HG02759 (cell line): Measurements from ENCODE around the gene TNPO3.

Experiments
- ATAC-seq: cut with Tn5 transposase; IDR thresholded peaks from one replicate; pipeline ENCODE4 v1.9.1; 2021; ENCODE audit warnings: mild to moderate bottlenecking, moderate library complexity; ENCODE audit not compliant: unreplicated experiment

The TNPO3 gene

DNA sequence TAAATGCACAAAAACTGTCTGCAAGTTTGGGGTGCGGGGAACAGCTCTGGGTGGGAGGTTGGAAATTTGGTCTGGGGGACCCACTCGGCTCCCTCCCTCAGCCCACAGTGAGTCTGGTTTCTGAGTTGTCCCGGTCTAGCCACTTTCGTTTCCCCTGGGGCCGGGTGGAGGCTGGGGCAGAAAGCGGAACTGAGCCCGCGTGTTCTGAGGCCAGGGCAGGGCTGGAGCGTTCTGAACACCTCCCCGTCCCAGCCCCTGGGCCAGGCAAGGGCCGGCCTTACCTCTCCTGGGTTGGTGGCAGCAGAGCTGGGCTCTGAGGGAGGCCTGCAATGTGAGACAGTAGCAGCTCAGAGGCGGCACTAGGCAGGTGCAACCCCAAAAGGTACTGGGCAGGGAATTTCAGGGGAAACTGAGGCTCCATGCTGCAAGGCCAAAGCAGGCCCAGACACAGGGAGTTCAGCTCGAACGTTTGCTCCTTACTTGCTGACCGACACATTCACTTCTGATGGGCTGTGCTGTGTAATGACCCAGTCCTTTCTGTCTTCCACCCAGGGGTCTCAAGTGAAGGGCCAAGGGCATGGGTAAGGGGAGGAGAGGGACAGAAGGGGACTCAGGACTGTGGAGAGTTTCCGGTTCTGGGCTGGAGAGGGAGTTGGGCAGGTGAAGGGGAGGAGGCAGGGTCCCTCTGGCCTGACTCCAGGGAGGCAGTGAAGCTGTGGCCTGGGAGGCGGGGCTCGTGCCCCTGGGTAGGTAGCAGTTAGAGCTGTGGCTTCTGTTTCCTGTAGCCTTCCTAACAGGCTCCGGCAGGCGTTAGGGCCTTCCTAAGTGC, 114.2 kb downstream of the TNPO3 start:
- peak; percentile 61 for ATAC-seq

DNA sequence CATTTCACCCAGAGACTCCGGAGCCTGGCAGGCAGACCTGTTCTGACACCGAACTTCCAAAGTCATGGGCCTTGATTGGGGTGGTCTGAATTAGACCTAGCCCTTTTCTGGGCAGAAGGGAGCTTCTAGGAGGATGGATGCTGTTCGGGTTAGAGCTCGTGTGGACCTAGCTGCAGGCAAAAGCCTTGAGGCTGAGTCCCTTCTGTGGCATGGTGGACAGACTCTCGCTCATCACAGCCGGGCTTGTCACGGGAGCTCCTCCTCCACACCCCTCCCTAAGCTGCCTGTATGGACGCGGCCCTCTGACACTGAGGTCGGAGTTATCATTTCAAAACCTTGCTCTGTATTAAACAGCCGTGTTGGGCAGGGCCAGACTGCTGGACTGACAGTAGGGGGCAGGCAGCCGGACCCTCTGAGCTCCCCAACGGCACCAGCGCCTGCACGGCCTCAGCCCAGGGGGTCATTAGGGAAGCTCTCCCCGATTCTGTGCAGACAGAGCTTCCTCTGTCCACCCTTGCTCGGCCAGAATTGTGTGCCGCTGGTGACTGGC, 115.0 kb downstream of the TNPO3 start:
- ATAC-seq = peak; percentile 15

DNA sequence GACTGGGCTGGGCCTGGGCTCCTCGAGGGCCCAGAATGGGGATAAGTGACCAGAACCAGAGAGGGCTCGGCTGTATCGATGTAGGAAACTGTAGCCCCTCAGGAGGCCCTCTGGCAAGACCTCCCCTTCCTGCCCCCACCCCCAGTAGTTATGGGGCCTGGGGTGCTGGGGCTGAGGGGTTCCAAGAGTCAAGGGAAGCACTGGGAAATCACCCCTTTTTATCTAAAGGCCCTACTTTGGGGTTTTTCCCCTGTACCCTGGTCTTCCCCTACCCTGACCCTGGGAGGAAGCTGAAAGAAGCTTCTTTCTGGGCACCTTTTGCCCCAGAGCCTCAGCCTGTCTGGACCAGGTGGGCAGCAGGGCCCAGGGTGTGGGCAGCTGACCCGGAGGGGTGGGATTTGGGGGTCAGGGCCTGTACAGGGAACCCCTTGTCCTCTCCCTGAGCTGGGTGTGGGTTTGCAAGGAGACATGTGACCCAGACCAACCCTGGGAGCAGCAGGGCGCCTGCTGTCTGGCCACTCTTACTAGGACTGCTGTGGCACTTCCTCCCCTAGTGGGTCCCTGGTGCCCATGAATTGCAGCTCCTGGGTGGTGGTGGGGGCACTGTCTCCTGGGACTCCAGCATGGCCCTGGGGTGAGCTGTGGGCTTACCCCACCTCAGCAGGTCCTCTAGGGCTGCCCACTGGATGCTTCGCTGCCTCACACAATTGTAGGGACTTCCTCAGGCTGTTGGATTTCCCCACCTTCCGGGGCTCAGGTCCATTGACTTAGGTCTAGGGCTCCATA, 115.6 kb downstream of the TNPO3 start:
- ATAC-seq = peak; percentile 20

DNA sequence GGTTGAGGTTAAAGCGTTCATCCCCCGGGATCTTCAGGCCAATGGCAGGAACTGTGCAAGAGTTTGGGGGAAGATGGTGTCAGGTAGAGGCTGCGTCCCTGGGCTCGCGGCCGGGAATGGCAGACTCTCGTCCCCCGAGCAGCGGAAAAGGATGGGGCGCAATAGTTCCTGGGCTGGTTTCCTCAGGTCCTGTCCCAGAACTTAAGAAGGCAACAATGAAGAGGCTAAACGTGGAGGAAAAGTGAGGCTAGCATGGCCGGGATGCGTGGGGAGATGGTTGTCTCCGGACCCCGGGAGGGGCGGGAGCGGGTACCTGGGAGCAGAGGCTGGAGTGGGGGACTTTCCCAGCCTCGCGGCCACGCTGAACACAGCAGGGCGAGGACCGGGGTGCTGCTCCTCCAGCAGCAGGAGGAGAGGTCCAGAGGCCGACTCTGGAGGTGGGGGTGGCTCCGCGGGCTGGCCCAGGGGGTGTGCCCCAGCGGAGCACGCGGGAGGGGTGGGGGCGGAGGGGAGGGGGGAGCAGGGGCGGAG, 116.3 kb downstream of the TNPO3 start:
- ATAC-seq = peak; percentile 13

DNA sequence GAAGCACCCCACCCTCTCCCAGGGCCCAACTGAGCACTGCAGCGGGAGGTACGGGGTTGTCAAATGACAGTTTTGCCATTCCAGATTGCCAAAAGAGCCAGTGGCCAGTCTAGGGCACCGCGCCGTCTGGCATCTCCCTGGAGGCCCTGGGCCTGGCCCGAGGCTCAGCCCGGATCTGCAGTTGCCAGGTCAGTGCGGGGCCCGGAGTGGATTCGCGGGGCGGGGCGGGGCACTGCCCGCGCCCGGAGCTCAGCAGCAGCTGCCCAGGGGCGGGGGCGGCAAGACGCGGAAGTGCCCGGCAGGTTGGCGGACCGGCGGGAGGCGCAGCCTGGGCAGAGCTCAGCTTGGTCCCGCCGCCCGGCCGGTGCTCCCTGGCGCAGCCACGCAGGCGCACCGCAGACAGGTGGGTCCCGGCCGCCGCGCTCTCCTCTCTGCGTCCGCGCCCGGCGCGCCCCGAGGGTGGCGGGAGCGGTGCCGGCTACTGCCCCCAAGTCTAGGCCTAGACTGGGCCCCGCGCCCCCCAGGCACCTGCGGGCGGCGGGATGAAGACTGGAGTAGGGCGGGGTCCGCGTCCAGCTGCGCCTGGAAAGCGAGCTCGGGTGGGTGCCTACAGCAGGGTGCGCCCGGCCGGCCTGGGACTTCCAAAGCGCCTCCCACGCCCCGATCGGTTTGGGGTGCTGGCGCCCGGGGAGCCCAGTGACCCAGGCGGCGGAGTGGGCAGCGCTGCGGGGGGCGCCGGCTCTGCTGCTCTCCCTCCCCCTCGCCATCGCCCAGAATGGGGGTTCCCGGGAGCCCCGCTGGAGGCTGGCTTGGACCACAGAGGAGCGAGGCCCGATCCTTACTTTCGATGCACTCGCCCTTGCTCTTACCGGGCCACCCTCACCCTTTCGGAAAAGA, 117.0 kb downstream of the TNPO3 start, which contains the start of gene IRF5:
Gene IRF5, plus strand, starts transcription at position 281 of the 897 bp plus-strand sequence. CDS start 4,155 bp downstream, outside the sequence.
- ATAC-seq = peak; percentile 14

DNA sequence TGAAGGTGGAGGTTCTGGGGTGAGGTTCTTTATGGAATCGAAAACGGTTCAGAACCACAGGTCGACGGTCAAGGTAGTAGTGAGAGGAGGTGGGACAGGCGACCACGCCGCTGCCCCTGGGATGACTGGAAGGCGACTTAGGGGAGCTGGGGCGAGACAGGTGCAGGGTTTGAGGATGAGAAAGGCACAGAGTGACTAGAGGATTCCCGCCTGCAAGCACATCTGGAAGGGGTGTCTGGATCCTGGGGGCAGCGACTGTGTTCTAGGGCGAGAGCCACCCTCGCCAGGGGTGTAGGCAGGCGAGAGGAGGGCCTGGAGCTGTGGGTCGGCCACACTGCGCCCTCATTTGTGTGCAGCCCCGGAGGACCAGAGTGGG, 117.7 kb downstream of the TNPO3 start:
- peak; percentile 1 for ATAC-seq

DNA sequence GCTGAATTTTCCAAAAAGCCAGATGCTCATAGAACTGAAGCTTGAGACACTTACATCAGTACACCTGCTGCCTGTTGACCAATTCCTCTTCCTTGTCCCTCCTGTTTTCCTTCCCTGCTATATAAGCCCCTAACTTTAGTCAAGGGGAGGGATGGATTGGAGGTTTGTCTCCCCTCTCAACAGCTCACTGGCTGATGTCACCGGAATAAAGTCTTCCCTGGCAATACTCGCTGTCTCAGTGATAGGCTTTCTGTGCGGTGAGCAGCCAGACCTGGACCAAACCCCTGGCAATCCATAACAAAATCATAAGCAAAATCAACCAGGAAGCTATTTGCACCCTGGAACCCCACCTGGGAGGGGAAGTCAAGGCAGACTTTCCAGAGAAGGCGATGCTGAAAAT, 118.1 kb downstream of the TNPO3 start:
- ATAC-seq = no peak

DNA sequence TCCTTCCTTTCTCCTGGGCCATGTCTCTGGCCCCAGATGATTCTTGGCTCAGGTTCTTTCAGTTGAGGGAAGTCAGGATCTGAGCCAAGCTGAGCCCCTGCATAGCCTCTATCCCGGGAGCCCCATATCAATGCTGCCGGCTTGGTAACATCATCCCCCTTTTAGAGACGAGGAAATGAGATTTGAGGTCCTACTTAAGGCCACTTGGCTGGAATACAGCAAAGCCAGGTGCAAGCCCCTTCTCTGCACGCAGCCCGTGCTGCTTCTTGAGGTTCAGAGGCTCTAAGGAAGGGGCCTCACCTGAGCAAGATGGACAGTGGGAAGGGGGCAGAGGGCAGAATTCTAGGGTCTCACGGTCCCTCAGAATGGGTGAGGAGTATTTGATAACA, 119.6 kb downstream of the TNPO3 start:
- no peak for ATAC-seq

DNA sequence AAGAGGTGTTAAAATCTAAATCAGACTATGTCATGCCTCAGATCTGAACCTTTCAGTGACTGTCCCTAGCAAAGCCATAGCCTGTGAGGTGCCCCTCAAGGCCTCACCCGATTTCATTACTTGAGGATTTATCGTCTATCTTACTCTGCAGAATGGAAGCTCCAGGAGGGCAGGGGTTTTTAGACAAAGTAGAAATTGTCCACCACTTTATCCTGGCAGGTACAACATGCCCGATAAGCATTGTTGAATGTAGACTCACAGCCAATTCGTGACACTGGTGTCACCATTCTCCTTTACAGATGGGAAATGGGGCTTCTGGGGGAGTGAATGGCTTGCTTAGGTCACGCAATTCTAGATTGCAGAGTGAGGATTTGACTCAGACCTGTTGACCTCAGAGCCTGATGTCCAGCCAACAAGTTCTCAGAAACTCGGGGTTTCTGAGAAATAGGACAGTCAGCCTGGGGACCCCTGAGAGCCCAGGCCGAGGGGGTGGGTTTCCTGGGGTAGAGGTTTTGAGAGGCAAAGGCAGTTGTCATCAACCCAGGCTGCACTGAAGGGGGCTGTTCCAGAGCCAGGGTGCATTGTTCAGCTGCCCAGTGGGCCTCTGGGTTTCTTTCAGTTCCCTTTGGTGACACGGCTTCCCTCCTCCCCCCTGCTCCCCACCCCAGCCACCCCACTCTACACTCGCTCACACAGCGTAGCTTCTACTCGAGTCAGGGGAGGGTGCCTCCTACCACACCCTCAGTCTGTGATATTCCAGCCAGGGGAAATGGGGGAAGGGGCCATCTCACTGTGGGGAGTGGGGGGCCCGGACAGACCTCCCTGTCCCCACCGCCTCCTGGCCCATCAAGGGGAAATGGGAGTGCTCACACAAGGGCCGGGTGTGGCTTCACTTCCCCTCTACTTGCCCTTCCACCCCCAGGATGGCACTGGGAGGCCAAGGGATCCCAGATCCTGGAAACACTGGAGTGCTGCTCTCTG, 120.3 kb downstream of the TNPO3 start:
- peak; percentile 32 for ATAC-seq

DNA sequence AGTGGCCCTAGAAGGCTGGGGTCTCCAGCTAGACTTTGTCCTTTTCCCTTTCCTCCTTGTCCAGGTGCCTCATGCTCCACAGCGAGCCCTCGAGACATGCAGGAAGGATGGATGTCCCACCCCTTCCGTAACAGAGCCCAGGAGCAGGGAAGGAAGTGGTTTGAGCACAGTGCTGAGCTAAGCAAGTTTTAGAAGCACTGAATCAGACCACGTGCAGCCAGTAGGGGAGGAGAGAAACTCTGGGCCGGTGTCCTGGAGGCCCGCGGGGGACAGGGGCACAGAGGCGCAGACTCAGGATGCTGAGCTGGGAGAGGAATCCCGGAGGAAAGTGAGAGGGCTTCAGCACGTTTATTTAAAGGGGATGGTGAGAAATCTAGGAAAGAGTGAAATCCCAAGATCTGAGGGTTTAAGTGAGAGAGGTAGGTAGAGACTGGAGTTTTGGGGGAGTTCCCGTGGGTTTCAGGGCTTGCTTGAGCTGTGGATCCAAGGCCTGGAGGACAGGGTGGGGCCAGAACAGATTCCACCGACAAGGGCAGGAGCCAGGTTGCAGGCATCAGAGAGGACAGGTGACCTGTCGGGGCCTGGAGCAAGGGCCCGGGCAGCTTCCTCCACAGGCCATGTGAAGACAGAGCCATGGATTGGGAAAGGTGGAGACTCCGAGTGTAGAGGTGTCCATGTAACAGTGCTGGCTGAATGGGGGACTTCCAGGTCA, 121.6 kb downstream of the TNPO3 start:
- ATAC-seq = no peak

DNA sequence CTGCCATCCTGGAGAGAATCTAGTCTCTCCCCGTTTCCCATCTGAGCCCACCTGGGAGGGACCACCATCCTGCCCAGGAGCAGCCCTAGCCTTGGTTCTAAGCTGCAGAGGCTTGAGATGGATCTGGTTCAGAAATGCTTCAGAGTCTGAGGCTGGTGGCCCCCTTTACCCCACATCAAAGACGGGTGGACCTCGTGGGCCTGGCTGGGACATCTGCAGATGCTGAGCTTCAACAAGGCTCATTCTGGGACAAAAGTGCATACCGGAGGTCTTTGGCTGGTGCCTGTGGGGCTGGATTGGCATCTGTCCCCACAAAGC, 122.1 kb downstream of the TNPO3 start:
- no peak for ATAC-seq

DNA sequence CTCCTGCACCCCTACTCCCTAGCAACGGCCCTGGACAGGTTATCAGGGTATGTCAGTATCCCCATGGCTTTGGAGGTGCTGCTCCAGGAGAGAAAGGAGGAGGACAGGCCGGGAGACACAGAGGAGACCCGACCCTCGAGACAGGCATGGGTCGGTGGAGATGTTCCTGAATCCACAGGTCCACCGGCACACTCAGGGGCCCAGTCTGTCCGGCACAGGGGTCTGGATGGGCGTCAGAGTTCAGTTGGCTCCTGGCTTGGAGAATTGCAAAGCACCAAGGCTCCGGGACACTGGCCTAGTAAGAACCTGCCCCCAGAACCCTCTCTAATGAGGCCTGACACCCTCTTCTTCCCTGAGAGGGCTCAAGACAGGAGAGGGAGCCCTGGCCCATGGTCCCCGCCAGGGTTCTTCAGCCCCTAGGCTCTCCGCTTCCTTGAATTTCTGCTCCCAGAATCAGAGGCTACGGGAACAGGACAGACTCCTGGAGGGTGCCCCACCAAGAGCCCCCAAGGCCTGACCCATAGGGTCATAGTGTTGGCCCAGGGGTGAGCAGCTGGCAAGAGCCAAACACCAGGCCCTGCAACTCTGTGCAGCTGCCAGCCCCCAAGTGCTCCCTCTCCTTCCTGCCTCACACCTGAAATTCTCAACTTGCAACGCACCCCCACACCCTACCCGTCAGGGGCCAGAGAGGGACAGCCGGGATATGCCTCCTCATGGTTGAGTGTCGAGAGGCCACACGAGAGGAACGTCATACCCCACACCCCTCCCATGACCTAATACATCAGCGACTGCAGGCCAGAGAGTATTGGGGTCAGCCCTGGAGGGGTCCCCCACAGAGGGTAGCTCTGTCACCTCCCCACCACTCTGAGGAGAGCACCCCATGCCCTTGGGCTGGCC, 122.7 kb downstream of the TNPO3 start:
- no peak for ATAC-seq

DNA sequence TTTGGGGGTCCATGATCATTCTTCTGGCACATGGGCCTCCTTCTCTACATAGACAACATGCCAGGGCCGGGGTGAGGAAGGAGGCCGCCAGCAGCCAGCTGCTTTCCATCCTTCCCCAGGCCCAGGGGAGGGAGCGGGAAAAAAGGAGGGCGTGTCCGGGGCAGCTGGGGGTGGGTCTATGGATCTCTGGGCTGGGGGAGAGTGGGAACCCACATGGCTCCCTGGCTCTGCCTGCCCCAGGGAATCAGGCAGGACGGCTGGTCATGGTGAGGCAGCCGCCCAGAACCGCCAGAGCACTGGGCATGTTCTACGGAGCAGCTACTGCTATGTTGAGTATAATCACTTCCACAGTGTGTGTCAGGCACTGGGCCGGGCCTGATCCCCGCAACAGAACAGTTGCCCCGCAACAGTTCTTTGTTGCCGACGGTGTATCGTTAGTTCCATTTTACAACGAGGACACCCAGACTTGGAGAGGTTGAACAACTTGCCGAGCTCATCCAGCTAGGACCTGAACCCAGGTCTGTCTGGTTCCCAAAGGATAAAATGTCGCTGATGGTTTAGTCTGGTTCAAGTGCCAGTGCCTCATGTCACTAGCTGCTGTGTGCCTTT, 123.6 kb downstream of the TNPO3 start:
- ATAC-seq = no peak

DNA sequence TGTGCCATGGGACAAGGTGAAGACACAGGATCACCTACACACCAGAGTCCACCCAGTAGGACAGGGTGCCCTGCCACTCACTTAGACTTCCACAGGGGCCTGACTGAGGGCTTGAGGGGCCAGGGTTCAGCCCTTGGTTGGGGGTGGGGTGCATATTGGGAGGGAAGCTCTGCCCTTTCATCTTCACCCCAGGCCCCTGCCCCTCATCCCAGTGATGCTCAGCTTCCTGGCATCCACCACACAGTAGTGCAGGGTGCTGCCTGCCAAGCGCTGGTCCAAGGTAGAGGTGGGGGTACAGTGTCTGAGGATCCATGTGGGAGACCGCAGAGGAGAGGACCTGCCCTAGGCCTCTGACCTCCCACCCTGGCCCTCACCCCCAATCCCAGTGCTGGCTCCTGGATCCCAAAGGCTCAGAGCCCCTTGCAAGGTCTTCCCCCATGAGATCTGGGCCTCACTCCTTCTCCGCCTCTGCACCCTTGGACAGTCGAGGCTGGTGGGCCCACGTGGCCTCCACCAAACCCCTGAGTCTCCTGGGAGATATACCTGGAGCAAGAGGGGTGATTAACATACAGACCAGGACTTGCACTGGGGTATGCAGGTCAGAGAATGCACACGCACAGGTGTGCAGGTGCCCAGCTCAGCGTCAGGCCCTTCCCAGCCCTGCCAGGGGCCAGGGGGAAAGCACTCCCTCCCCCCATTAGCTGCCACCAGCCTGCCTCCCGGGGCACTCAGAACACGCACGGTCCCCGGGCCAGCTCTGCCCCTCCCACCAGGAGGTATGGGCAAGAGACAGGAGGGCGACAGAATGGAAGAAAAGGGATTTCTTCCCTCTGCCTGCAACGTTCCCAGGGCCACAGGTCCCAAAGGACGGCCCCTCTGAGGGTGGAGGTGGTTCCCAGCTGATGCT, 125.8 kb downstream of the TNPO3 start:
- no peak for ATAC-seq

DNA sequence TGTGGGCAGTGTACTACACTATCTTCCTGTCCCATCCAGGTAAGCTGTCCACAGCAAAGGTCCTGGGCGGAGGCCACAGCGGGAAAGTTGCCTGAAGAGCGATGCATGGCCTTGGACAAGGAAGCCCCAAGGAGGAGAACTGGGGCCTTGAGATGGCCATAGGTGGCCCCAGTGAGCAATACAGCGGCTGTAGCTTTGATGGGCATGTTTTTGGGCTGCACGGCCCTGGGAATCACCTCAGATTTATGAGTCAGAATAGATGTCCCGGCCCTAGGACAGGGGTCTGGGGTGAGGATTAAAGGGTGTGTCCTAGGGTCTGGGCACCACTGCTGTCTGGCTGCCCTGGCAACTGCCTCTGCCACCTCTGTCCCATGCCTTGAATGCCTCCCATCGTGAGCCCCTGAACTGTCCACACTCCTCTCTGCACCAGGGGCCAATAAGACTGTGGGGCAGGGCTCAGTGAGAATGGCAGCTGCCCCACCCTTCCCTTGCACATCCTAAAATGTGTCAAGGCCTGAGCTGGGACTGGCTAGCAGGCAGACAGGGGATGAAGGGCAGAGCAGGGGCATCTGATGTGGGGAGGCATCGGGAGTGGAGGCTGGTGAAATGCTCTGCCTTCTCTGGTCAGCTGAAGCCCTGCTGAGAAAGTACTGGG, 126.6 kb downstream of the TNPO3 start:
- ATAC-seq = no peak
